Non-pigmented ciliary epithelial cell (primary cell): ENCODE results near the gene NEBL.

Experiments used
- DNase-seq: peaks from one replicate; pipeline ENCODE4 v3.0.0-alpha.2; 2010; ENCODE audit warnings: low read depth

Gene NEBL

GRCh38 chr10:20856484-20856883, 40.6 kb downstream of the NEBL start:
- DNase-seq, result no peak

DNA sequence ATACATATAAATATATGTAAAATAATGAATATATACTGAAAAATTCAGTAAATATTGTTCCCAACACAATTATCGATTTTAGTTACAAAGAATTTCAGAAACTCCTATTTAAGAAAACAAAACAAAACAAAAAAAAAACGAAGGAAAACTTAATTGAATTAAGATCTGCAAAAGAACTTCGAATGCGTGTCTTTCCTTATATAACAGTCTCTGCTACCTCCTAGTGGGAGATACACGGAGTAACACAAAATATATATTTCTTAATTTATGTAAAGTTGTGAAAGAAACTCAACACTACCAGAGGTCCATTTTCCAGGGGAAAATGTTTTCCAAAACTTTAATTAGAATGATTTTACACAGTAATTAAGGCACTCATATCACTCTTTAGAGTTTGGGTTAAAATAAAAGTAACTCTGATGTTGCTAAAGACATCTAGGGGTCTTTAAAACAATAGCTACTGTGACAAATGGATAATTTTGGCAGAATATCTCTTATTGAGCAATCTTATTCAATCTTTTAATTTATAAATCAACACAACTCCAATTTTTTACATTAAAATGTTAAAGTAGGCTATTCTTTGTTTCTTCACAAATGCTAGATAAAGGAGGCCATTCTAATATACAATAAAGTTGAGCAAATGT, 41.6 kb downstream of the NEBL start:
- DNase-seq, result peak; percentile 4

- no peak for DNase-seq
Measured at GRCh38 chr10:20853276-20853675, 43.8 kb downstream of the NEBL start.

DNA sequence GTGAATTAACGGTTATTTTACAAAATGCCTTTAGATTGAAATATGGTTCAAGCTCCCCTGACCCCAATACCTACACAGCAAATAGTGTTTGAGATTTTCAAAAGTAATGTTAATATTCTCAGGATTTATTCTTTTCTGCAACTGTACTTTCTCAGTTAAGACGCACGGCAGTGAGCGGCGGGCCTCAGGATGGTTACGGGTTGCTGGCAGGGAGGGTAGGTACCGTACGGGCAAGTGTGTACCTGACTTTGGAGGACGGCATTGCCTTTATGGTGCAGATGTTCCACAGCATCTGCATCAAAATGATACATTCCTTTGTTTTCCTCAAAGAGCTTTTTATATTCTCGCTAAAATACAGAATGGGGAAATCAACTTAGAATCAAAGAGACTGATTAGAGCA, 44.8 kb downstream of the NEBL start:
- DNase-seq, result no peak

DNA sequence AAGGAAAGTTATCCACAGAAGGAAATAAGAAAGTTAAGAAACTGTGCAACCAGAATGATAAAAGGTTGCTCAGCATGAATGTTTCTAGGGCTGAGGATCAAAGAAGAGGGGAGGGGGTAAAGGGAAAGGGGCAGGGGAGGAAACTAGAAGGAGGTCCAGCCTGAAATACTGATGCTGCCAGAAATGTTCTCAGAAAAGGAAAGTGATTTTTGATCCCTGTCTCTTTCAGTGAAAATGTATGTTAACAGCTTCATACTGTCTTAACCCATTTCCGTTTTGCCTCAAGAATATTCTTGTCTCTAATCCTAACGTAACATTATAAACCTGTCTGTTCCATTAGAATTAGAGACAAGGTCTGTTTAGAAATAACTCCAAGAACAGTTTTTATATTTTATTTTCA, 49.6 kb downstream of the NEBL start:
- DNase-seq, result no peak

DNA sequence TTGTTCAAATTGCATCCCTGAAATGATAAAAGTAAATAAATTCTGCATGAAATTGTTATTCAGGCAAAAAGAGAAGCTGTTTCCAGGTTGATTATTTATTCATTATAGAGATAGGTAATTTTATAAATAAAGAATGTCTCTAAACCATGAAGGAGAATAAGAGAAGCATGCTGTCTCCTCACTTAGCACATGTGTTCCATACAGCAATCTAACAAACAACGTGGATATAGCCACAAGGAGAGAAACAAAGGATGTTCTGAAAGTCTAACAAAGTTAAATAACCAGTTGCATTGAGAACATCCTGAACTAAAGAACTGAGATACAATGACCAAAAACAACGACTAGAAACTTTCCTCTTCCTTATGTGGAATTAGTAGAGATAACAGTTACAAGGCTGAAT, 50.8 kb downstream of the NEBL start:
- no peak for DNase-seq

GRCh38 chr10:20841419-20841818, 55.7 kb downstream of the NEBL start:
- no peak for DNase-seq

DNA sequence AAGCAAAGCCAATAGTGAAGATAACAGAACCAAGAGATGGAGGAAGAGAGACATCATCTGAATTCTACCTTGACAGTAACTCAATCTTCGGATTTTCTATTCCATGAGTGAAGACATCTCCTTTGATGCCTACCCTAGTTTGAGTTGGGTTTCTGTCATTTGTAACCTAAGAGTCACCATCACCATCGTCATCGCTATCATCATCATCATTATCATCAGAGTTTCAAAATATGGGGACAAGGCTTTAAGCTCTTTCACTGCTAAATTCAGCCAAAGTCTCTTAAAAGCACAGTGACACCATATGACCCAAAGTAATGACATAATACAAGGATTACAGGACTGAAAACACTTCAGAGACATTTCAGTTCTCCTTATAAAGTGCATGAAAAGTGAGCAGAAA, 57.2 kb downstream of the NEBL start:
- no peak for DNase-seq

DNA sequence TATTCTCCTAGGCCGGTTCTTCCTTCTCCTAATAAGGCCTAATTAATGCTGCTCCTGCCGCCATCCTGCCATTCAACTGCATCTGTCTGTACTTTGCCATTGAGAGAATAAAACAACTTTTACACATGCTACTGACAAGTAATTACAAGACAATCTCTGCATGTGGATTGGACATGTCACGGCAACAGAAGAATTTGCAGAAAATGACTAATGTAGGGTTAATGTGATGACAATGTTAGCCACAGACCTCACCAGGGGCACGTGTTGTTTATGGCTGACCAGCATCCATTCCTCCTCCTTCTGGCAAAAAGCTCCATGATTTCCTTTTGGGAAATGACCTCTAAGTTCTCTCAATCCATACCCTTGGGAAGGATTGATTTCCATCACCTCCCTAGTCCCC, 58.0 kb downstream of the NEBL start:
- DNase-seq, result peak; percentile 1

DNA sequence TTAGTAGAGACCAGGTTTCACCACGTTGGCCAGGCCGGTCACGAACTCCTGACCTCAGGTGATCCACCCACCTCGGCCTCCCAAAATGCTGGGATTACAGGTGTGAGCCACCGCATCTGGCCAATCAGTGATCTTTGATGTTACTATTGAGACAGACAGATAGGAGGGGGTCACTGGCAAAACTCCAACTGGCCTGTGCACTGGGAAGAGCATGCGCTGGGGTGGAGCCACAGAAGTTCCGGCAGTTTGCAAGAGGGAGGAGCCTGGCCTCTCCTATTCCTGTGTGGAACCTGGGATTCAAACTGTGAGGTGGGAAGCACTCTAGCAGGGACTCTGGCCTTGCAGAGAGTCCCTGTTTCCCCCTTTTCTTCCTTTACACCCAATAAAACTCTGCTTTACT, 60.7 kb downstream of the NEBL start:
- DNase-seq, result no peak

DNA sequence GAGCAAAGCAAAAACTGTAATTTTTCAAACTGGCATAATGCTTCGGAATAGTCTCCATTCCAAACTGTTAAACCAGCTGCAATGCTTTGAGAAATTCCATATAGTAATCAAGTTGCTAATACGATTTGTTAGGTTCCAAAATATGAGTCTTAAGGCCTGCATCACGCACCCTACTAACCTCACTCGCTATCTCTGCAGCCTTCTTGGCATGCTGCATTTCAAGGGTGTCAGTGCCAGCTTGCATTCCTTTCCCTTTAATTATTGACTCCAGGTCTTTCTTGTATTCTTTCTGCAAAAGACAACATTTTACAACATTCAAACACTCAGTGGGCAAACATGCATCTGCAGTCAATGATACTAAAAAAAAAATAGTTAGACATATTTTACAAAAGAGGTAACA, 61.8 kb downstream of the NEBL start:
- no peak for DNase-seq

- no peak for DNase-seq
Measured at GRCh38 chr10:20834825-20835224, 62.3 kb downstream of the NEBL start.

- DNase-seq, result no peak
Measured at GRCh38 chr10:20822825-20823224, 74.3 kb downstream of the NEBL start.

DNA sequence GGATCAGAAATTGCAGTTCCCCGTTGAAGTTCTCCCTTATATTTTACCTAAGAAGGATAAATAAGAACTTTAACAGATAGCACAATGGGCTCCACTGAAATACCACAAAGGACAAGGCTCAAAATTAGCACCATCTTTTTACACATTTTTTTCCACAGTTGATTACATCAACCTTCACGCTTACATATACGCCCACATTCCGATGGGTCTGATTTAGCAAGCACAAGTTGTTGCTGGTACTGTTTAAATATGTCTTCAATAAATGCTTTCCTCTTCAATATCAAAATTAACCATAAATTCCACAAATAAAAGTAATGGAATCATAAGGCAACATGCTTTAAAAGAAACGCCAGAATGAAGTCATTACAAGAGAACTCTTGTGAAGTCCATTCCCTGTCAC, 79.5 kb downstream of the NEBL start:
- DNase-seq, result no peak

- no peak for DNase-seq
Measured at GRCh38 chr10:20817116-20817515, 80.0 kb downstream of the NEBL start.

DNA sequence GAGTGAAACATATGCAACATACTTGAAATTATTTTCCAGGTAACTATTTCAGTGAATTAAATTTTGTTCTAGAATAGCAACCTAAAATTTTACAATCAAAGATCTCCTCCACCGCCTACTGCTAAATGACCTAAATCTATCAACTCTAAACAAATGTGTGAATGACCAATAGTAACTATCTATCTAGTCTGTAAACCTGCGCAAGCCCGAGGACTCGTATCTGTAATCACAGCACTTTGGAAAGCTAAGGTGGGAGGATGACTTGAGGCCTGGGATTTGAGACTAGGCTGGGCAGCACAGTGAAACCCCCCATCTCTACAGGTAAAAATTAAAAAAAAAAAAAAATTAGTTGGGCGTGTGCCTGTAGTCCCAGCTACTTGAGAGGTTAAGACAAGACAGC, 83.0 kb downstream of the NEBL start:
- DNase-seq, result no peak

DNA sequence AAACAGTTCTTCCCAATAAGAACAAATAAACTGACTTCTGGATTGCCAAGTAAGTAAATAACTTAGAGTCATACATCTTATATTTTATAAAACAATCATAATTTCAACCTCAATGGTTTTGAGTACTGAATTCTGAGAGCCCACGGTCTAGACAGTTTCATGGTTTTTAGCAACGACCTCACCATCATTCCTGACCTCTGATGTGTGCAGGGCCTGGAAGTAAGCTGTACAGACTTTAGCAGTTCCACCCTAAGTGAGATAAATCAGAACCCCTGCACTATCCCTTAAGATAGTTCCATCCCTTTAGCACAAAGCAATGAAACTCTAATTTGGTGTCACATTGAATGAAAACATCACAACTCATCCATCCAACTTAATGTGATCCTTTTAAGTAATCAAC, 86.0 kb downstream of the NEBL start:
- DNase-seq, result no peak

DNA sequence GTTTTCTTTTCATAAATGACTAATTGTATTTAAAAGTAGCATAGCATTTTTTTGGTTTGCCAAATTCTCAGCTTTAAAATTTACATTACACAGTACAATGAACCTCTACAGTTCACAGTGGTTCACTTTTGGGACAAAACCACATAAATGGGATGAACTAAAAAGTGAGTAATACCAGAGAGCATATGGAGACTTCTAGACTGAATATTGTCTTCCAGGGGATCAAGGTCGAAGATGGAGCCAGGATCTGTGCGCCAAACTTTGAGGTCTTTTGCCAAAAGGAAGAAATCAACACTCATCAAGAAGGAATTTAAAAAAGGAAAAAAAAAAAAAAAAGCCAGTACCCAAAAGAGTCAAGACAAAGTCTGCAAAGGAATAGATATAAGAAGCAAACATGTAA, 87.5 kb downstream of the NEBL start:
- DNase-seq, result no peak

DNA sequence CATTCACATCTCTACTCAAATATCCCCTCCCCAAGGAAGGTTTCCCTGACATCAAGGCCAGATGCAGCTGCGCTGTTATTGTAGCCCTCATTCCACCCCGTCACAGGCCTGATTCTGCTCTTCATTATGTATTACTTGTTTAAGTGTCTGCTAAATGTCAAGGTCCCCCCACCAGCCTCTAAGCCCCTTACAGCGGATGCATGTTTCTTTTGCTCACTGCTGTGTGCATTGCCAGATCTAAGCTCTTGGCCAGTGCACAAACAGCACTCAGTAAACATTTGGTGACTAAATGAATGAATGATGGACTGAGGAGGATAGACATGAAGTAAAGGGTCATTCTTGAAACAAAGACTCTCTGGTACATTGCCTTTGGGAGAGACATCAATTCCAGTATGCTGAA, 90.6 kb downstream of the NEBL start:
- no peak for DNase-seq

DNA sequence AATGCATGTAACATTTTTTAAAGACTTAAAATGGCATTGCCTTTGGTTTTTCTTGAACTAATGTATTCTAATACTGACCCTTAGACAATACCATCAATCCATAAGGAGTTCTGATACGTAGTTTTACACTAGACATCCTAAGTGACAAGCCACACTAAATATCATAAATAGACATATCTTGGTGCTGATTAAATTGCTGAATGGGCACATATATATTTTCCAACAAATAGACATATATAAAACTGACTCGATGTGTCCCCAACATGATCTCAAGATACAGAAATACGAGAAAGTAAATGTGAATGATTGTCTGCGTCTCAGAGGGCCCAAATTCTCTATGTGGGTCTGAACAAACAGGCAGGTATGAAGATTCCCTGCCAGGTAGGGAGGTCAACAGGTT, 99.8 kb downstream of the NEBL start:
- no peak for DNase-seq

- DNase-seq, result no peak
Measured at GRCh38 chr10:20795391-20795790, 101.7 kb downstream of the NEBL start.

DNA sequence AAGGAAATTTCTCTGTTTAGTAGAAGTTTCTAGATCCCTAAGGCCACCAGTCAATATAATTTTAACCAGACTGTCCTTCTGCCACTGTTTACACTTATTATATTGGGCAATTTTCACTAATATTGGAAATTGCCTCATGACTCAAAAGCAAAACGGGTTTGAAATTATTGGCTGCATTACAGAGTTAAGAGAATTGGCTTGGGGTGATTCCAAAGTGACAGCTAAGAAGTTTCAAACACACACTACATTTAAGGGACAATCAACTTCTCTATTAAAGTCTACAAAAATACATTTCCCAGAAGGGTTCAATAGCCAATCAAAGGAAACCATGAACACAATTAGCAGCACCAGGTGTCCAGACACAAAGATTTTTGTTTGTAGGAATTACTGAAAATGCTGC, 111.9 kb downstream of the NEBL start:
- DNase-seq, result no peak

DNA sequence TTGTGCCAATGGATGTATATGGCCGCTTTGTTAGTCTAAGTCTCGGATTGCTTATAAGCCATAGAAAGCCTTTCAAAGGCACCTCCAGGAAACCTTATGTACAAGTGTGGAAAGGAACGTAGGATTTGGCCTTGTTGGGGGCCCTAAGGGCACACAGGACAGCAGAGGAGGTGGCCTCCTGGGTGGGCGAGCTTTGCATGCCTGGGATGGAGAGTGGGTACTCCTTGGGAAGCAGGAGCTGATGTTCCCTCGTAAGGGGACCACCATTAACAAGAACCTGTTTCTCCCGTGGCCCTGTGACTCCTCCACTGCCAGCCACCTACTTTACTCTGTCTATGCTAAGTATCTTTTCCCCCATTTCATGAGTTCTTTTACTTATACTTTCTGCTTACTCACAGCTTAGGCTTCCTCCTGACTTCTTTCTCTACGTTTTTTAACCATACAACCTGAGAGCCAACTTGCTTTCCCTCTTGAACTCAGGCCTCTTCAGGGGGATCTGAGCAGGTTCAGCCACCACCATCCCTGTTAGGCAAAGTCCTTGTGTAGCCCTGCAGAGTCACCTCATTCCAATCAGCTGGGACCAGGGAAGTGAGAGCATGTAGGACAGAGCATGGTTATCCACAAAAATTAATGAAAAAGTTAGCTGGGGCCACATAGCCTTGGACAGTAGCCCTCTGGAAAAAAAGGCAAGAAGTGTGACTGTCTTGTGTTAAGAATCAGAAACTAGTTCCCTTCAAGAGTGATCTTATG, 118.9 kb downstream of the NEBL start:
- no peak for DNase-seq
